Measurements from ENCODE around the gene QSOX1.

Gene QSOX1

DNA sequence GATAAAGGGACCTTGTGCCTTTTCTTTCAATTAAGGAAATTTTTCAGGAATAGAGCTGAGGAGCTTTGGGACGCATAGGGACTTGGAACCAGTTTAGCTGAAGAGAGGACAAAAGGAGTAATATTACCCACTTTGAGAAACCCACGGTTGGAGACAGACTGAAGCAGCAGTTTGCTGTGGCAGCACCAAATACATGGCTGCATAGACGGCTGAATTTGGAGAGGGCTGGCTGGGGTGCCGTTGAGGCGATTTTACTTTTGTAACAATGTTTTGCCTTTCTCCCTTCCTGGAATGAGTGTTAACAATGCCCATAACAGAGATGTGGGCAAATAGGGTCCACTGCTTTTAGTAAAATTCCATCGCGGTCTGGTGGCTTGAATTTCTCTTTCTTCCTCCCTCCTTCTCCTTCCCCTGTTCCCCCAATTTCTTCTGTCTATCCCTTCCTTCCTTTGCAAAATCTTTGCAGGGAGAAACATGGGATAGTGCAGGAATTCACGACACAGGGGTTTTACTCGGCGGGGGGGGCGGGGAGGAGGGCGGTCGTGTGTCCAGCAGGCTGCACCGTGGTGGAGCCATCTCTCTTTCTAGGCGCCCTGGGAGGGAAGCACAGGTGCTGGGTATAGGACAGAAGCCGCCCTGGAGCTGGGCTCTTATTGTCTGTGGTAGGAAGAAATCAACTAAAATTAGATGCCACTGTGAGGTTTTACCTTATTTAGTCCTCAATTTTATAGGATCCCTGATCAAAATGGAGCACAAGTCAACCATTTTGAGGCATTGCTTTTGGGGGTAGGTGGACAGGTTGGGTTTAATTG lies 82.2 kb downstream of the QSOX1 start:
- DNase-seq = no peak

DNA sequence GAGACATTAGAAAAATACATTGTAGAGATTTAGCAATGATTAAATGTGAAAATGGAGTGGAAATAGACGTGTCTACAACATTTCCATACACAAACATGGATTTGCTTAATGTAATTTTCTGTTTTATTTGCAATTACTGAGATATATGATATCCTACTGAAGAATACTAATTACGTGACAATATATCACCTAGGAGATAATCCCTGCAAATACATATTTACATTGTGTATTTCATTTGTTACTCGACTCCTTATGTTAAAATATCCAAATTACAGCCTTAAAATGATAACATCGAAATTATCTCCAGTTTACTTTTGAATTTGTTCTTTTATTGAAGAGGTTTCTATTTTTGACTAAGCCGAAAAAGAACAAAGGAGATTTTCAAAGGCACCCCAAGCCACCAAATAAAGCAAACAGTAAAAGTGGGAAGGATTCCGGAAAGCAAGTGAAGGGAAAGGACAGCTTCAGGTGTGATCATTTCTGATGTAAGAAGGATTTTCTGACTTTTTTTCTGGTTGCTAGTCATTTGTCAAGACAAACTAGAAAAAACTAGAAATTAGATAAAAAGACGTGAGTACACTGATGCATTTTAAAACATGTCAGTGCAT lies 83.3 kb downstream of the QSOX1 start:
- DNase-seq = no peak

- no peak for DNase-seq
These were observed 84.0 kb downstream of the QSOX1 start for GRCh38 chr1:180238675-180239074.

DNA sequence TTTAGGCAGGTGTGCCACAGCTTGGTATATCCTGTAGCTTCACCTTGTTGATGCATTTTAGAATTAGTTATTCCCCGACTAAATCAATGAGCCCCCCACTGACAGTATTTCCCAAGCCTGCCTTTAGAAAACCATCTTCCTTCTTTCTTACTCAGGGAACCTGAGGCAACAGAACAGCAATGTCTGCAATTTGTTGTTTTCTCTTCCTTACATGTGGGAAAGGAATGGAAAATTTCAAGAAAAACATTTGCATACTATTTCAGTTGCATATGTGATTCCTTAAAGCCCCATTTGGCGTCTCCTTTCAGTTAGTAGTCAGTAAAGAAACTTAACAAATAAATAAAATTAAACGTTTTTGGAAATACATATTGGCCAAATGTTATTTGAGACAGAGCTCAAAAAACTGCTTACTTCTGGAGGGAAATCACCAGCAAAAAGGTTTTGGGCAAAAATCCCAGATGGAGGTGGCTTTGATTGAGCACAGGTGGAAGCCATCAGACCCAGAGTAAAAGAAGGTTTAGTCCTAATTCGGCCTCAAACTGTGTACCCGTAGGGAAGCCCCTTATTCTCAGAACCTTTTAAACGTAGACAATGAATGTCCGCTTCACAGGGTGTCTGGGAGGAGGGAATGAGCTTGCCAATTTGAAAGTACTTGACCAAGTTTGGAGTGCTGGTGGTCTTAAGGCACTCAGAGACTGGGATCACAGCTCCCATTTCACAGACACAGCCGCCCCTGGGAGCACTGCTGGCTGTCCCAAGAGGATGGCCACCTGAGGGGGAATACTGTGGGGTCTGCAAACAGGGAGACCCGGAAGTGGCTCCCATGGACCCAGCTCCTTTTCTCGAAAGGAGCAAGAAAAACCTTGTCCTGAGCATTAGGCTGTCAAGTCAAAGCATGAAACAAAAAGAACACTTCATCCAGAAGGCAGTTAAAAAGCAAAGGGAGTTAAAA lies 84.8 kb downstream of the QSOX1 start:
- no peak for DNase-seq

- no peak for DNase-seq
These were observed 87.3 kb downstream of the QSOX1 start for GRCh38 chr1:180241716-180242544.

DNA sequence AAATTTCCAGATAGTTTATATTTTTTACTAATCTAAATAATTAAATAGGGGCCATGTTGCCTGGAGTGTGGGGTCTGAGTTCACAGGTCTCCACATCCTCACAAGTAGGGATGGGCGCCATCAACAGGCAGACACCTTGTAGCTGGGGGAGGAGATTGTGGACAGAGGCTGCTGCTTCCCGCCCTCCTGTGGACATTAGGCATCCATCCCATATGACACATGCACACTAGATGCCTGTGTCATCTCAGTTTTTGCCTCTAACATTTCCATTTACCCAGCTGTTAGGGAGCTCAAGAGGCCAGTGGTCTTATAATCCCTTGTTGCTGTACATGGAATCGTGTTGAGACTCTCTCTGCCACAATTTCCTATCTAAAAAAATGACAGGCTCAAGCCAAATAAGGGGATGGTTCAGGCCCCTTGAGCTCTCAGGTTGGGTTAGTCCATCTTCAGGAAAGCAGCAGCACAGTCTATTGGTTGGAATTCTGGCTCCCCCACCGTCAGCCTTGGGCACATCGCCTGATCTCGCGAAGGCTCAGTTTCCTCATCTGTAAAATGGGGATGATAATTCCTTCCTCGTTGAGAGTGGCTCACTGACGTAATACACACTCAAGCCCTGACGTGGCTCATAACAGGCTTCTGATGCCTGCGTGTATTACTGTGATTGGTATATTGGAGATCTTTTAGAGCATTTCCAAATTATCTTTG lies 89.0 kb downstream of the QSOX1 start:
- DNase-seq = no peak

- DNase-seq = no peak
These were observed 90.2 kb downstream of the QSOX1 start for GRCh38 chr1:180244840-180245239.

- DNase-seq = no peak
These were observed 91.9 kb downstream of the QSOX1 start for GRCh38 chr1:180246579-180246978.

DNA sequence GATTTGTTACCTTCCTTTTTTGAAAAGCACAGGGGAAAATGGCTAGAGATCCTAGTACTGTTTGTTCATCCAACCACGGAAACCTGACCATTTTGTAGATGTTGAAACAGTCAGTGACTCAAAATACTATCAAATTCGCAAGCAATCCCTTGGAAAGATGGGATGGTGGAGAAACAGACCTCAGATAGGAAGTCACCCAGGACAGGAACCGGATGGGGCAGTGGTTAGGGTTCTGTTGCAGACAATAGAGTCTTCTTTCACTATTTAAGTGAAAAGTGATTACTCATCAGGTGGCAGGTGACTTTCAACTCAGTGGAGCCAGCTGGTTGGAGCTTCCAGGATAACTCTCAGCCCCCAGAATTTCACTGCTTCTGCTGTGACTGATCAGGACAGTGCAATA lies 92.4 kb downstream of the QSOX1 start:
- DNase-seq = no peak

- DNase-seq = no peak
These were observed 92.9 kb downstream of the QSOX1 start for GRCh38 chr1:180247580-180247979.

DNA sequence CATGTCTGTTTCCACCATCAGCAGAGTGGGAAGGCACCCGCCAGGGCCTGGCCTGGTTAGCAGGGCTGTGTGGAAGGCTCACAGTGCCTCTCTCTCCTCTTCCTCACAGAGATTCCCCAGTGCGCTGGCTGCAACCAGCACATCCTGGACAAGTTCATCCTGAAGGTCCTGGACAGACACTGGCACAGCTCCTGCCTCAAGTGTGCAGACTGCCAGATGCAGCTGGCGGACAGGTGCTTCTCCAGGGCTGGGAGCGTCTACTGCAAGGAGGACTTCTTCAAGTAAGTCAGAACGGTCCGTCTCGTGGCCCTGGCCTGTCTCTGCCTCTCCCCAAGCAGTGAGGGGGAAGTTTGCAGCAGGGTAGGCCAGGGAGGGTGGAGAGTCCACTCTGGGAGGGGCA lies 93.5 kb downstream of the QSOX1 start:
- no peak for DNase-seq

- DNase-seq = peak; percentile 61
These were observed 94.3 kb downstream of the QSOX1 start for GRCh38 chr1:180248731-180249681.

DNA sequence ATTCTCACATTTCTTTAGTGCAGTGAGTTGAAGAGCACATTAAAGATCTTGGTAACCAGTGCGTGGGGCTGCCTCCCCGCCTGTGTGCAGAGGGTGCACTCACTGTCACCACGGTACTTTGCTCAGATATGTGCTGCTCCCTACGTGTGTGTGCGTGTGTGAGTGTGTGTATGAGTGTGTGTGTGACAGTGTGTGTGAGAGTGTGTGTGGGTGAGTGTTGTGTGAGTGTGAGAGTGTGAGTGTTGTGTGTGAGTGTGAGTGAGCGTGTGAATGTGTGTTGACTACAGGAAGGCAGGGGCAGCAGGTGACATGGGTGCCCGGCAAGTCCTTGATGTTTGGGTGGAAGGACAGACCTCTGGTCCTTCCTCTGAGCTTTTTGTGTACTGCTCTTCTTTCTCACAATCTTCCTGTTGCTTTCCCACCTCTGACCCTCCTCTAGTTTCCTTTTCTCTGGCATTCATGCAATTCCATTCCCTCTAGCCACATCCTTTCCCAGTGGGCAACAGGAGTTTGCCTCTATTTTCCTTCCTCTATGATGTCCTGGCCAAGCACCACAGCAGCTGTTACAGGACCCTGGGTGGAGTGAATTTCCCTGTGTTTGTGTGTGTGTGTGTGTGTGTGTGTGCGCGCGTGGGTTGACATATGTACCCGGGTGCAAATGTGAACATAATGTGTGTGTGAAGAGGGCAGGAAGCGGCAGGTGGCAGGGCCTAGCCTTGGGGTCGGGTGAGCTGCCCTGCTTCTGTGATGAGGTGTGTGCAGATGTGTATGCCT lies 95.2 kb downstream of the QSOX1 start:
- no peak for DNase-seq

GRCh38 chr1:180250499-180250770 lies 95.8 kb downstream of the QSOX1 start:
- DNase-seq = no peak

GRCh38 chr1:180250883-180251509 lies 96.3 kb downstream of the QSOX1 start:
- no peak for DNase-seq

DNA sequence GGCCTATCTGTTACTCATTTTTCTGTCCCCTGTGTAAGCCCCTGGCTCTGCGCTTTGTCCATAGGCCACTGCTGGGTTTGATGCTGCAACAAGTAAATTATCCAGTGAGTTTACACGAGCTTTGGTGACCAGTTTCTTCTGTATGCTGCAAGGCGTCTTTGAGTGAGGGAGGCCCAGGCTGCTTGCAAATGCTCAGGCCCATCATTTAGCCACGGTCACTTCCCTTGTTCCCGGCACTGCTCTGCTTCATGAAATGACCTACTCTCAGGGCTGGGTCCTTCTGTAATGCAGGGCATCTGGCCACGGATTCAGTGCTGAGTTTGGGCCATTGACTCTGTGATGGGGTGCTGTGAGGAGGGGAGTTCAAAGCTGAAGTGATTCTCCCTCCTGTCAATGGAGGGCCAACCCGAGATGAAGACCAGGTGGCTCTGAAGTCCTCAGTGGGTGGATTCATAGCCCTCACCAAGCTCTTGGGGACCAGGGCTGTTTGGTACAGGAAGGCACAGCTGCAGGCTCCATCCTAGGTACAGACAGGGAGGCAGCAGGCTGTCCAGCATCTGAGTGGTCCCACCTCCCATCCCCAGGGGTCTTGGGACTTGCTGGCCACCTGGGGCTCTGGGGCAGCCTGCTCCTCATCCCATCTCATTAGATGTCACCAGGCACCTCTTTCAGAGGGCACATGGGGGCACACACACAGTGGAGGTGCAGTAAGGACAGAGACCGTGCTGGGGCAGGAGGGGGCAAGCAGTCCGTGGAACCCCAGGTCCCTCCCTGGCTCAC lies 97.0 kb downstream of the QSOX1 start:
- no peak for DNase-seq

GRCh38 chr1:180252638-180253536 lies 98.2 kb downstream of the QSOX1 start:
- peak; percentile 12 for DNase-seq
